Bronchial epithelial cell (primary cell): ENCODE measurements around the gene ANKS1B. TPM values are rescaled to one million over a fixed set of nuclear protein-coding genes. Genes with fewer than 3 reads are reported as not detected.
"Not testable (repeated sequence)": the region's sequence is repeated elsewhere in the genome, so short reads cannot be mapped to it uniquely, and the experiment has no call there.

Source experiments
- DNase-seq: peaks from one replicate; pipeline ENCODE4 v3.0.0-alpha.2; 2010; ENCODE audit warnings: low read depth
- FAIRE-seq: peaks from 2 replicates; lab custom pipeline; 2011; peaks lifted over from hg19 to GRCh38; lab: Jason Lieb, UNC
- H3K27me3 ChIP-seq: 2 replicates; pipeline ENCODE4 v1.5.1; 2011; ENCODE audit warnings: low read length; ENCODE audit not compliant: control insufficient read depth, insufficient read depth
- H3K36me3 ChIP-seq: 2 replicates; pipeline ENCODE4 v1.5.1; 2011; ENCODE audit warnings: low read length; ENCODE audit not compliant: control insufficient read depth, insufficient read depth
- H3K4me3 ChIP-seq: 2 replicates; pipeline ENCODE4 v1.5.1; 2011; ENCODE audit warnings: mild to moderate bottlenecking, low read depth, low read length, control low read depth
- CTCF ChIP-seq: IDR thresholded peaks from 2 replicates; pipeline ENCODE4 v1.5.1; 2011; ENCODE audit warnings: mild to moderate bottlenecking, moderate library complexity, low read length, control low read depth, inconsistent platforms; ENCODE audit not compliant: insufficient read depth, severe bottlenecking
- total RNA-seq: library from RNA; depleted of rRNA; stranded (reverse); fragments of >200 nt; gene quantifications from 2 replicates; pipeline ENCODE4 v1.2.1, GENCODE V29; 2014

ANKS1B gene
- total RNA-seq, 1 donor from 2014 or later, result 0.26 TPM

- FAIRE-seq, result no peak
- DNase-seq, result peak; percentile 15
Measured at GRCh38 chr12:99804715-99805114, 180.0 kb downstream of the ANKS1B start.

GRCh38 chr12:99800605-99801004 lies 184.1 kb downstream of the ANKS1B start:
- TF ChIP-seq CTCF, result no peak
- FAIRE-seq, result no peak
- DNase-seq, result no peak
- H3K4me3 ChIP-seq, result no peak overlapping the region
- no peaks in the 10 kb centered on the region for H3K36me3 ChIP-seq
- no peaks in the 10 kb centered on the region for H3K27me3 ChIP-seq

More at GRCh38 chr12:99804715-99805114, 180.0 kb downstream of the ANKS1B start:
- no peaks in the 10 kb centered on the region for H3K27me3 ChIP-seq
- H3K36me3 ChIP-seq, result no peaks in the 10 kb centered on the region
- TF ChIP-seq CTCF, result no peak
- no peak overlapping the region for H3K4me3 ChIP-seq

- H3K4me3 ChIP-seq, H3K36me3 ChIP-seq, H3K27me3 ChIP-seq, FAIRE-seq, DNase-seq: not testable (repeated sequence)
Measured at GRCh38 chr12:99797931-99798330, 186.8 kb downstream of the ANKS1B start.

GRCh38 chr12:99783421-99783820 lies 201.3 kb downstream of the ANKS1B start:
- DNase-seq, result no peak
- FAIRE-seq, result no peak
- Histone ChIP-seq H3K36me3 (no peaks in the 10 kb centered on the region), H3K27me3 (no peaks in the 10 kb centered on the region), H3K4me3 (no peak overlapping the region)
- no peak for TF ChIP-seq CTCF

- no peak for FAIRE-seq
- no peak for TF ChIP-seq CTCF
Measured at GRCh38 chr12:99772274-99772673, 212.5 kb downstream of the ANKS1B start.

GRCh38 chr12:99771659-99772058 lies 213.1 kb downstream of the ANKS1B start:
- no peak for TF ChIP-seq CTCF
- DNase-seq (no peak), FAIRE-seq (no peak)
- Histone ChIP-seq H3K36me3 (no peaks in the 10 kb centered on the region), H3K4me3 (no peak overlapping the region), H3K27me3 (no peaks in the 10 kb centered on the region)

More at GRCh38 chr12:99772274-99772673, 212.5 kb downstream of the ANKS1B start:
- no peak for DNase-seq
- Histone ChIP-seq H3K4me3 (no peak overlapping the region), H3K27me3 (no peaks in the 10 kb centered on the region), H3K36me3 (no peaks in the 10 kb centered on the region)
